ENCODE data around the gene ZNHIT2. TPM values are rescaled to one million over a fixed set of nuclear protein-coding genes. Genes with fewer than 3 reads are reported as not detected.
"Not testable (repeated sequence)": the region's sequence is repeated elsewhere in the genome, so short reads cannot be mapped to it uniquely, and the experiment has no call there.

The ZNHIT2 gene
- total RNA-seq, 1 experiment from 2014 or later: 13.2 TPM

DNA sequence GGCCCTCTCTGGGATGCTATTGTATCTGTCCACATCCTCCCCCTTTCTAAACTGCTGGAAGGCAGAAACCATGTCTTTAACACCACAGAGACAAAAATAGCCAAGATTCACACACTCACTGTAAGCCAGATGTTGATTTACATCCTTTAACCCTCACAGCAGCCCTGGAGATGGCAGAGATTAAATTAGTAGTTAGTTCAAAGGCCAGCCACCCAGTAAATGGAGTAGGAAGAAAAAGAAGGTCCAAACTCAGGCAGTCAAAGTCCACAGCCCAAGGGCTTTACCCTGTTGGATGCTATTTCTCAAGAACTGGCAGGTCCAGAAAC lies 2.1 kb upstream of the ZNHIT2 start:
- peaks cover 86% of the 10 kb centered on the region for H3K36me3 Mint-ChIP-seq (ENCODE audit: insufficient read depth, unreplicated experiment)
- H3K27ac Mint-ChIP-seq (ENCODE audit: unreplicated experiment): no peak overlapping the region

GRCh38 chr11:65118891-65119669 lies 1.6 kb upstream of the ZNHIT2 start:
- H3K9me3 Mint-ChIP-seq (ENCODE audit: low read depth, unreplicated experiment); H3K27me3 Mint-ChIP-seq (ENCODE audit: unreplicated experiment); BruUV-seq (replicated peaks); DNase-seq; H3K4me3 Mint-ChIP-seq (ENCODE audit: low read depth, unreplicated experiment): not testable (repeated sequence)
- H3K36me3 Mint-ChIP-seq (ENCODE audit: insufficient read depth, unreplicated experiment): peaks cover 85% of the 10 kb centered on the region
- intact Hi-C loops (cut with micrococcal nuclease; ENCODE audit: unreplicated experiment): loop anchor here (5.0 to 10.0 kb wide), 2 partner anchors 274 to 332 kb away; partner anchors contain the start of gene CDC42BPG
- peaks cover 23% of the 10 kb centered on the region for H3K4me1 Mint-ChIP-seq (ENCODE audit: low read depth, unreplicated experiment)
- CTCF ChIA-PET: interaction anchor here (1.3 kb wide), 1 partner anchor 9 kb away, joined by 3 read pairs; no protein-coding TSS in a partner anchor
- peak overlapping the region; percentile 25 for H3K27ac Mint-ChIP-seq (ENCODE audit: unreplicated experiment)

More for the DNA sequence above, 2.1 kb upstream of the ZNHIT2 start:
- TF ChIP-seq, protein P1, sequence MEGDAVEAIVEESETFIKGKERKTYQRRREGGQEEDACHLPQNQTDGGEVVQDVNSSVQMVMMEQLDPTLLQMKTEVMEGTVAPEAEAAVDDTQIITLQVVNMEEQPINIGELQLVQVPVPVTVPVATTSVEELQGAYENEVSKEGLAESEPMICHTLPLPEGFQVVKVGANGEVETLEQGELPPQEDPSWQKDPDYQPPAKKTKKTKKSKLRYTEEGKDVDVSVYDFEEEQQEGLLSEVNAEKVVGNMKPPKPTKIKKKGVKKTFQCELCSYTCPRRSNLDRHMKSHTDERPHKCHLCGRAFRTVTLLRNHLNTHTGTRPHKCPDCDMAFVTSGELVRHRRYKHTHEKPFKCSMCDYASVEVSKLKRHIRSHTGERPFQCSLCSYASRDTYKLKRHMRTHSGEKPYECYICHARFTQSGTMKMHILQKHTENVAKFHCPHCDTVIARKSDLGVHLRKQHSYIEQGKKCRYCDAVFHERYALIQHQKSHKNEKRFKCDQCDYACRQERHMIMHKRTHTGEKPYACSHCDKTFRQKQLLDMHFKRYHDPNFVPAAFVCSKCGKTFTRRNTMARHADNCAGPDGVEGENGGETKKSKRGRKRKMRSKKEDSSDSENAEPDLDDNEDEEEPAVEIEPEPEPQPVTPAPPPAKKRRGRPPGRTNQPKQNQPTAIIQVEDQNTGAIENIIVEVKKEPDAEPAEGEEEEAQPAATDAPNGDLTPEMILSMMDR (IDR thresholded peaks at IDR 0.05; ENCODE audit: unreplicated experiment): no peak
- no peaks in the 10 kb centered on the region for H3K9me3 Mint-ChIP-seq (ENCODE audit: low read depth, unreplicated experiment)
- DNase-seq: no peak
- CTCF ChIA-PET: no interaction called here
- intact Hi-C loops (cut with micrococcal nuclease; ENCODE audit: unreplicated experiment): loop anchor here (5.0 to 10.0 kb wide), 2 partner anchors 275 to 332 kb away; partner anchors contain the start of gene CDC42BPG
- no peaks in the 10 kb centered on the region for H3K27me3 Mint-ChIP-seq (ENCODE audit: unreplicated experiment)
- H3K4me1 Mint-ChIP-seq (ENCODE audit: low read depth, unreplicated experiment): peaks cover 25% of the 10 kb centered on the region
- BruUV-seq (replicated peaks): no TSS peak
- H3K4me3 Mint-ChIP-seq (ENCODE audit: low read depth, unreplicated experiment): no peak overlapping the region

- peaks cover 90% of the 10 kb centered on the region for H3K36me3 Mint-ChIP-seq (ENCODE audit: insufficient read depth, unreplicated experiment)
- TF ChIP-seq, protein P1 (IDR thresholded peaks at IDR 0.05; ENCODE audit: unreplicated experiment): no peak
- H3K27ac Mint-ChIP-seq (ENCODE audit: unreplicated experiment): peak overlapping the region; percentile 90
- no TSS peak for BruUV-seq (replicated peaks)
- peak overlapping the region; percentile 82 for H3K4me3 Mint-ChIP-seq (ENCODE audit: low read depth, unreplicated experiment)
- H3K4me1 Mint-ChIP-seq (ENCODE audit: low read depth, unreplicated experiment): peaks cover 28% of the 10 kb centered on the region
- CTCF ChIA-PET: interaction anchor here (1.3 to 1.4 kb wide), 2 partner anchors 8 to 63 kb away, joined by 3 to 8 read pairs; partner anchors contain the start of gene CAPN1
- intact Hi-C loops (cut with micrococcal nuclease; ENCODE audit: unreplicated experiment): loop anchor here (5.0 to 10.0 kb wide), 2 partner anchors 273 to 331 kb away; partner anchors contain the start of gene CDC42BPG
- no peak for DNase-seq
- no peaks in the 10 kb centered on the region for H3K9me3 Mint-ChIP-seq (ENCODE audit: low read depth, unreplicated experiment)
- no peaks in the 10 kb centered on the region for H3K27me3 Mint-ChIP-seq (ENCODE audit: unreplicated experiment)
These were observed 766 bp upstream of the ZNHIT2 start for GRCh38 chr11:65118097-65118837.

DNA sequence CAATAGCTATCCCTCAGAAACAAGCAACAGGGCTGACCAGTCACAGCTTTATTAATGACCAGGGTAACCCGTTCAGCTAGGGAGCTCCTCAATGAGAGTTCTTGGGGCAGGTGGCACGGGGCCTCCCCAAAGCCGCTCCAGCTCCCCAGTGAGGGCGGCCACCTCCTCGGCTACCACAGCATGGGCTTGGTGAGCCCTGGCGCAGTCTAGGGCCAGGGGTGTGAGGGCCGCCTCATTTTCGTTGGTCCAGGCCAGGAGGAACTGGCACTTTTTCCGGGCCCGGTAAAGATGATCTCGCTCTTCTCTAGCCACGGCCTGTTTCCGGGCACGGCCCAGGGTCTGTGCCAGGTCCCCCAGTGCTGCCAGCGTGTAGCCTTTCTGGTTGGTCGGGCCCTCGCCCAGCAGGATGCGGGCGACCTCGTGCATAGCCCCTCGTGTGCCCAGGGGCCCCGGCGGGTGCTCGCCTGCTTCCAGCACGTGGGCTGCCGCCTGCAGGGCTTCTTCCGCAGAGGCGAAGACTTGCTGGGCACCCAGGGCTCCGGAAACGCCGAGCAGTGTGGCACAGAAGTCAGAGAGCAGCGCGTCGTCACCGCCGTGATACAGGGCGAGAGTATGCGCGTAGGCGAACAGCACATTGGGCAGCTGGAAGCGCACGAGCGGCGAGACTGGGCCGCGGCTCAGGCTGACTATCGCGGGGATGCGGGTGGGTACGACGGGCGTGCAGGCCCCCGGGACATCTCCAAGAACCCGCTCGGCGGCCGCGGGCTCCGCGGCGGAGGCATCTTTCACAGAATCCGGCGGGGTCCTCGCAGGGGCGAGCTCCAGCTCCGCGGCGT lies 913 bp downstream of the ZNHIT2 start:
- CTCF ChIA-PET: interaction anchor here (1.2 to 1.4 kb wide), 2 partner anchors 65 to 89 kb away, joined by 3 to 8 read pairs; partner anchors contain the start of genes CAPN1 and SNX15
- BruUV-seq (replicated peaks): no TSS peak
- peaks cover 90% of the 10 kb centered on the region for H3K36me3 Mint-ChIP-seq (ENCODE audit: insufficient read depth, unreplicated experiment)
- intact Hi-C loops (cut with micrococcal nuclease; ENCODE audit: unreplicated experiment): loop anchor here (5.0 to 10.0 kb wide), 2 partner anchors 272 to 329 kb away; partner anchors contain the start of gene CDC42BPG
- peak overlapping the region; percentile 82 for H3K4me3 Mint-ChIP-seq (ENCODE audit: low read depth, unreplicated experiment)
- peak overlapping the region; percentile 90 for H3K27ac Mint-ChIP-seq (ENCODE audit: unreplicated experiment)
- H3K27me3 Mint-ChIP-seq (ENCODE audit: unreplicated experiment): no peaks in the 10 kb centered on the region
- H3K9me3 Mint-ChIP-seq (ENCODE audit: low read depth, unreplicated experiment): no peaks in the 10 kb centered on the region
- DNase-seq: peak; percentile 48
- TF ChIP-seq, protein P1 (IDR thresholded peaks at IDR 0.05; ENCODE audit: unreplicated experiment): no peak
- H3K4me1 Mint-ChIP-seq (ENCODE audit: low read depth, unreplicated experiment): peaks cover 36% of the 10 kb centered on the region

Measured in Calu3 (cell line).